Activated CD8-positive, alpha-beta memory T cell treated with anti-CD3 and anti-CD28 coated beads, Interleukin-2, amount 50 U/mL, for 24 hours (primary cell): ENCODE results near the gene ZNF689.
"Not testable (repeated sequence)": the region's sequence is repeated elsewhere in the genome, so short reads cannot be mapped to it uniquely, and the experiment has no call there.

Source experiments
- DNase-seq: peaks from one replicate; pipeline ENCODE4 v3.0.0-alpha.2; 2020; ENCODE audit errors: extremely low read depth

ZNF689 gene

DNA sequence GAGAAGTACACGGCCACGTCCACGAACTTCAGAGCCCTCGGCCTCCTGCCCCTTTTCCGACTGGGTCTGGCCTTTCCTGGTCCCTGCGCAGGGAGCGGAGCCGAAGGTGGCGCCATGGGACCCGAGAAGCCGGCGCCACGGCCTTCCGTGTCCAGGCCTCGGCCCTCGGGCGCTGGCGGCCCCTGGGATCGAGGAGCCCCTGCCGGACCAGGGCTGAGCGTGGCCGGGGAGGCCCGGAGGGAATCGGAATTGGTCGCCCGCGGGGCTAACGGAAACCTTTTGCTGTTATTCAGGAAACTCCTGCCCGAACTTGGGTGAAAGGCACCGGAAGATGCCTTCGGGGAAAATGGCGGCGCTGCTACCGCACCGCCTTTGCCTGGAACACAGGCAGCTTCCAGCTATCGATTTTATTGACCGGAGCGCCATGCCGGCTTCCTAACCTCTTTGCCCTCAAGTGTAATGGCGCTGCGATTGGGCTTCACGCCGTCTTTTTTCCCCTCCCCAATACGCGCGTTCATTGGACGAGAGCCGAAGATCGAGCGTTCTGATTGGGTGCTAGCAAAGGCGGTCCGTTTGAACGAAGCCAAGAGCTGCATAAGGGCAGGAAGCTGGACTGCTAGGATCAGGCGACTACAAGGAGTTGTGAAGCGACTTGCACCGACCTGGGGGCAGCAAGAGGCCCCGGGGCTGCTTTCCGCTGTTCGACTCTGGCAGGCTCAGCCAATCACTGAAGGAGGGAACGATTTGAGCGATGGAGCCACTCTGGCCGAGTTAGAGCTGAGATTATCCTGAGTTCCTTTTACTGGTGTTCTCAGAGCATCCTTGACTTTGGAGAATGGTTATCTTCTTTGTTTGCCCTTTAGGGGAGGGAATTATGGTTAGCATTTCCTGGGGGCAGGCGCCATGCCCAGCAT lies at the start of gene ZNF689:
TSS of gene ZNF689 (minus strand) at position 464 of the 914 bp plus-strand sequence. CDS start at position 116, 348 bp downstream.
- peak; percentile 85 for DNase-seq

DNA sequence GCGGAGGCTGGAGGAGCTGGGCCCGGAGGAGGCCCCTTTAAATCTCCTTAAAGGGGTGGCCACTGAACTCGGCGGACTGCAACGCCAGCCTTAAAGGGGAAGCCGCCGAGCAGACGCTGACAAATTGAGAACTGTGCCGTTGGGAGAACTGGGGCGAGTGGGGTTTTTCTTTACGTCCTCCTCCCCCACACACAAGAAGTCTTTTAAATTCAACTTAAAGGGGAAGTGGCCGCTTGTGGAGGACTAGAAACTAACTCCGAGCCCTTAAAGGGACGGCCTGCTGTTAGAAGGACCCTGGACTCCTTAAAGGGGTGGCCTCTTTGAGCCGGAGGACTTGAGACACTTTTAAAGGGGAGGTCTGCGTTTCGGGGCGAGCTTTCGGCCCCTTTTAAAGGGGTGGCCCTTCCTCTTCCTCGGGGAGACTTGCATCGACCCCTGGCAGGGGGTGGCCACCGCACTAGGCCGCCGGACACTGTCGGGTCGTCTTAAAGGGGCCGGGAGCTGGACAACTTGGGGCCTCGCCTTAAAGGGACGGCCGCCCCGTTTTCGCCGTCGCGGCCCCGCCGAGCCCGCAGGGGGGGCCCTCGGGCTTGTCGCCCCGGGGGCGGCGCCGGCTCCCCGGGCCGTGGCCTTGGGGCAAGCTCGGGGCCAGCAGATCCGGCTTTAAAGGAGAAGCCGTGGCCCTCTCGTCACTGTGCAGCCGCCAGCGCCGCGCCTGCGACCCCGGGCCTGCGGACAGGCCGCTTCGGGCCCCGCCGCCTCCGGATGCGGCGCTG lies 48.7 kb upstream of the ZNF689 start:
- DNase-seq: peak; percentile 83

DNA sequence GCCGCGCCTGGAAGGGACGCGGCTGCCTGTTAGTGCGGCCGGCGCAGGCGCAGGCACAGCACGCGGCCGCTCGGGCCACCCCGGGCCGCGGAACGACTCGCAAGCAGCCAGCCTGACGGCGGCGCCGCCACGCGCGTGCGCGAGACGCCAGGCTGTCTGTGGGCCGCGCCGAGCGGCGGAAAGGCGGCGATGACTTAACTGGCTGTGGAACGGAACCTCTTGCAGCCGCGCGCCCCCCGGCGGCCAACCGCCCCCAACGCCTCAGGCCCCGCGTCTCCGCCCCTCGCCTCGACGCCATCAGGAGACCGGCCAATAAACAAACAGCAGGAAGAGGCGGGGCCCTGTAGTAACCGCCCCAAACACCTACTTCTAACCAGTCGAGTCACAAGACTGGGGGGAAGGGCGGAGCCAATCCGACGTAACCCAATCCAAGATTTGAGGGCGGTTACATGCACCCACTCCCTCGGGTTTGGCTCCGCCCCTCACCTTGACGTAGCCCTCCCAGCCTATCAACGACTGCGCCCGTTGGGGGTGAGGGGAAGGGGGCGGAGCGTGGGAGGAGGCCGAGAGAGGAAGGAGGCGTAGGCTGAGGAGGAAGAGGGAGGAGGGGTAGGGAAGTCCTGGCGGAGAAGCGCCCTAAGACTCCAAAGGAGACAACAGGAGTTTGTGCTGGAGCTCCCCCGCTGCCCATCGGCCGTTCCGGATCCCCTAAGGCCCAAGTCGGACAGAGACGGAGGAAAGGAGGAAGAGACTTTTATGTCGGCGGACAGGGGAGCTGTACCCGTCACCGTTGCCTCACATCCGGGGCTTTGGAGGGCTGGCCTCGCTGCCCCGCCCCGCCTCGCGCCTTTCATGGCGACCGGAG lies 47.9 kb upstream of the ZNF689 start, which contains the start of gene FBRS:
TSS of gene FBRS (plus strand) at position 566 of the 865 bp plus-strand sequence. CDS start 1,088 bp downstream, outside the sequence.
- DNase-seq: peak; percentile 100

DNA sequence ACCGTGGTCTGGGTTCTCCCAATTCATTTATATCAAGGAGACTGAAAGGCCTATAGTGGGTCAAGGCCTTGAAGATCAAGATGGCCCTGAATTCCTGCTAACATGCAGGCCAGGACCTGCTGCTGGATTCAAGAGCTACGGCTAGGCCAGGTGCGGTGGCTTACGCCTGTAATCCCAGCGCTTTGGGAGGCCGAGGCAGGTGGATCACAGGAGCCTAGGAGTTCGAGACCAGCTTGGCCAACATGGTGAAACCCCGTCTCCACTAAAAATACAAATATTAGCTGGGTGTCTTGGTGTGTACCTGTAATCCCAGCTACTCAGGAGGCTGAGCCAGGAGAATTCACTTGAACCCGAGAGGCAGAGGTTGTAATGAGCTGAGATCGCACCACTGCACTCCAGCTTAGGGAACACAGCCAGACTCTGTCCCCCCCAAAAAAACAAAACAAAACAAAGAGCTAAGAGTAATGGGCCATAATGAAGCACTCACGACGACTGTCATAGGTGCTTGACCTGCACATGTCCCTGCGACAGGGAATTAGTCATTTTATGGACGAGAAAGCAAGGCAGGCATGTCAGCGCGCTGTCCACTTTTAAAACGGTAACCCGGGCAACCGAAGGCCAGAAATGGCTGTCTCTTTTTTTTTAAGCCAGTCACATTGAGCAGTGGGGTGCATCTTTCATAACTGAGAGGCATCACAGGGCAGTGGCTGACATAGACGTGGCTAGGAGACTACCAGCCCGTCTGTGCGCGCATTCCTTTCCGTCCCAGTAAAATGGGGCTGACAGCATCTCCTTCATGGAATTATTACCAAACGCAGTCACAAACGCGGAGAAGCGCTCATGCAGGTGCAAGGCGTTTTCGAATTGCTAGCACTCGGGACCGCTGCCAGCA lies 47.0 kb upstream of the ZNF689 start:
- DNase-seq: no peak

DNA sequence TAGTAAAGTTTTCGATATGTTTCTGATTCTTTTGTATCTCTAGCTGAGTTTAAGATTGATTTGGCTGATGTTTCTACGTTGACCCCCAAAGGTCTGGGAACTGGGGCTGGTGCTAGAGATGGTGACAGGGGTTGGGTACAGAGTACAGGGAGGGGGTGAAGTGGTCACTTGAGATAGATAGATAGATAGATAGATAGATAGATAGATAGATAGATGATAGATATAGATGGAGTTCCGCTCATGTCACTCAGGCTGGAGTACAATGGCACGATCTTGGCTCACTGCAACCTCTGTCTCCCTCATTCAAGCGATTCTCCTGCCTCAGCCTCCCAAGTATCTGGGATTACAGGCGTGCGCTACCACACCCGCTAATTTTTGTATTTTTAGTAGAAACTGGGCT lies 46.2 kb upstream of the ZNF689 start:
- no peak for DNase-seq

DNA sequence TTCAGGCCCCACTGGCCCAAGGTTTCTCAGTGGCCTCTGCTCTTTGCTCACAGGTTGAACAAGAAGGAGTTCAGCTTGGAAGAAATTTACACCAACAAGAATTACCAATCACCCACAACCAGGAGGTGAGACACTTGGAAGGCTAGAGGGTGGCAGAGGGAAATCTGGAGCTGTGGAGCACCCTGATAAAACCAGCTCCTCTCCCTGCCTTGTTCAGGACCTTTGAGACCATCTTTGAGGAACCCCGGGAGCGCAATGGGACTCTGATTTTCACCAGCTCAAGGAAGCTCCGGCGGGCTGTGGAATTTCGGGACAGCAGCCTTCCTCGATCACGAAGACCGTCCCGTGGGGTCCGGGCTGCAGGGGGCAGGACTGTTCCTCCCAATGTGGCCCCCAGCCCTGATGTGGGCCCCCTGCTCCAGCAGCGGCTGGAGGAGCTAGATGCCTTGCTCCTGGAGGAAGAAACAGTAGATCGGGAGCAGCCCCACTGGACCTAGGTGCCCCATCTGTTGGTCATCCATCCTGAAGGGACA lies 45.7 kb upstream of the ZNF689 start:
- no peak for DNase-seq

DNA sequence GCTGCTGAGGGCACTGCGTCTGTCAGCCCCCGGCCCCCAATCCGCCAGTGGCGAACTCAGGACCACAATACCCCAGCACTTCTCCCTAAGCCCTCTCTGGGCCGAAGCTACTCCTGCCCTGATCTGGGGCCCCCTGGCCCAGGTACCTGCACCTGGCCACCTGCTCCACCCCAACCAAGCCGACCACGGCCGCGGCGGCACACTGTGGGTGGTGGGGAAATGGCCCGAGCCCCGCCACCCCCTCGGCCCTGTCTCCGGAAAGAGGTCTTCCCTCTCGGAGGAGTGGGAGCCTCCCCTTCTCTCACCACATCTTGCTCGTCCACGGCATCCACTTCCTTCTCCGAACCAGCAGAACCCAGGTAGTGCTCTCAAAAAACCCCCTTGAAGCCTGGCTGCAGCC lies 44.7 kb upstream of the ZNF689 start:
- no peak for DNase-seq

DNA sequence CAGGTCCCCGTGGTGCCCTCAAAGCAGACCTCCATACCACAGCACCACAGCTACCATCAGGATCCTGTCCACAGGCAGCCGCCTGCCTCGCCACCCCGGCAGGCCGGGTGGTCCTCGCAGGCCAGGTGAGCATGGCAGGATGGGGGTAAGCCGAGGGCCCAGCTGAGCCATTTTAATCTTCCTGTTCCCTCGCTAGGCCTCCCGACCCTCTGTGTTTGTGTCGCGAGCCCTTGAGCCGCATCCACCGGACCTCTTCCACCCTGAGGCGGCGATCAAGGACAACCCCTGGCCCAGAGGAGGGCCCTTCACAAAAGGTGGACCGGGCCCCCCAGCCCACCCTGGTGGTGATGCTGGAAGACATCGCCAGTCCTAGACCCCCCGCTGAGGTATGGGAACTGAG lies 42.5 kb upstream of the ZNF689 start:
- DNase-seq: no peak

DNA sequence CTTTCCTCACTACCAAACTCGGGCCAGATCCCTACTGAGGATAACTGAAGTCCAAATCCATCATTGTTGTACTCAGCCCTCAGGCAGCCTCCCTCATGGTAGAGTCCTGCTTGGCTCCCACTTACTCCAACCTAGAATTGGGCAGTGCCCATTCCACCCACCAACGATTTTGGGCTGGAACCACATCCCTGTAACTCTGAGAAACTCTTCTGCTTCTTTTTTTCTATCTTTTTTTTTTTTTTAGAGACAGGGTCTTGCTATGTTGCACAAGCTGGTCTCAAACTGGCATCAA lies 41.8 kb upstream of the ZNF689 start:
- no peak for DNase-seq

DNA sequence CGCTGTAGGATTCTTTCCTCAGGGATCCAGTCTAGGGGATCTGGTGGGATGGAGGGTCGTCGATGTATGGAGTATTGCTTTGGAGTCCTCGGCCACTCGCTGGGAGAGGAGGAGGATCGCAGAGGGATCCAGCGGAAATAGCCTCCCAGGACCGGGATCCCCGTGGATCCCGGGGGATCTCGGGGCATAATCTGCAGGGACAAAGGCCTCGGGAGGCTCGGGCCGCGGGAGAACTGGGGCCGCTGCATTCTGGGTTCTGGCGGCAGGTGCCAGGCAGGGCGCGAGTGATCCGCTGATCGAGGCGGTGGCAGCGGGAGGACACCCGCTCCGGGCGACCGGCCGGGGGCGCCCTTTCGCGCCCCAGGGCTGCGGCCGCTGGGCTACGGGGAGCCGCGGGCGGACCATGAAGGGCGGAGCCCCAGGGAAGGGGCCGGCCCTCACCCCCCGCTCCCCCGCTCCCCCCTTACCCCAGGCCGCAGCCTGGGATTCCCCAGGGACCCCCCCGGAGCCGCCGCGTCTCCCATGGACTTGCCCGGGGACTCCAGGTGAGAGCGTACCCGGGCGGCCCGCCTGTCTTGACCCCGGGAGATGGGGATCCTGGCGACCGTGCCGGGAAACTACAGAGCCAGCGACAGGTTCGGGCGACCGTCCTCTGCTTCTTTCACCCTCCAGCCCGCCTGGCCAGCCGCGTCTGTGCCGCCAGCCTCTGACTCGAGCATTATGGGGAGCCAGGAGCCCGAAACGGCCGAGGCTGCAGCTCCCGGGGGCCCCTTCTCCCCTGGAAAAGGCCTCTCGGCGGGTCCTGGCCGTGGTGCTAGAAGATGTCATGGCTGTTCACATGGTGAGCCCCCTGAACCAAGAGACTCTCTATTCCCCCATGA lies 41.2 kb upstream of the ZNF689 start:
- DNase-seq: no peak

DNA sequence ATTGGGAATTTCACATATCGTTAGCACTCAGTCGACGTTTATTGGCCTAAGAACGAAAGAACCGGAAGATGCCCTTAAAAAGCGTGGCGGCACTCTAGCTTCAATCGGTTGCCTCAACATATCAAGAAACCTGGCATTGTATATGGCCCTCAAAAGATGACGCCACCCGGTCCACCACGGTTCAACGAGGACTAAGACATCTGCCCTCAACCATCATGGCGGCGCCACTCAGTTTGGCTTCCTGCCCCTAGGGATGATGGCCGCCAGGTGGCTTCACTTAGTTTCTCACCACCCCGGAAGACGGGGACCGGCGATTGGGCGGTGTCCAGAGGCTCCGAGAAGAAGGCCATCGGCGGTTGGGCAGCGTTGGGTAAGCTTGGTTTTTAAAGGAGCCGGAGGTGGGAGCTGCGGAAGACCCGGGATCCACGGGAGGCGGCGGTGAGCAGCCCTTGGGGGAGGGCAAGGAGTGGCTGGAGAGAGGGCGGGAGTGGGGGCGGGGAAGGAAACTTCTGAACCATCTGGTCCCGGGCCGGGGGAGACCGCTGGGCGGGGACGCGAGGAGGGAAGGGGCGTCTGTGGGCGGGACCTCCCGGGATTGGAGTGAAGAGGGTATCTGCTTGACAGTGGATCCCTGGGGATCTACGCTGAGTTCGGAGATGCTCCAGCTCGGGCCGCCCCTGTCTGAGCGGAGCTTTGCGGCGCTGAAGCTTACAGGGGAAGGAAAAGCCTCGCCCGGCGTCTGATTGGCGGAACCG lies 40.4 kb upstream of the ZNF689 start, which contains the start of gene PRR14:
TSS of gene PRR14 (plus strand) at position 592 of the 755 bp plus-strand sequence. CDS start 686 bp downstream, outside the sequence.
- peak; percentile 98 for DNase-seq

DNA sequence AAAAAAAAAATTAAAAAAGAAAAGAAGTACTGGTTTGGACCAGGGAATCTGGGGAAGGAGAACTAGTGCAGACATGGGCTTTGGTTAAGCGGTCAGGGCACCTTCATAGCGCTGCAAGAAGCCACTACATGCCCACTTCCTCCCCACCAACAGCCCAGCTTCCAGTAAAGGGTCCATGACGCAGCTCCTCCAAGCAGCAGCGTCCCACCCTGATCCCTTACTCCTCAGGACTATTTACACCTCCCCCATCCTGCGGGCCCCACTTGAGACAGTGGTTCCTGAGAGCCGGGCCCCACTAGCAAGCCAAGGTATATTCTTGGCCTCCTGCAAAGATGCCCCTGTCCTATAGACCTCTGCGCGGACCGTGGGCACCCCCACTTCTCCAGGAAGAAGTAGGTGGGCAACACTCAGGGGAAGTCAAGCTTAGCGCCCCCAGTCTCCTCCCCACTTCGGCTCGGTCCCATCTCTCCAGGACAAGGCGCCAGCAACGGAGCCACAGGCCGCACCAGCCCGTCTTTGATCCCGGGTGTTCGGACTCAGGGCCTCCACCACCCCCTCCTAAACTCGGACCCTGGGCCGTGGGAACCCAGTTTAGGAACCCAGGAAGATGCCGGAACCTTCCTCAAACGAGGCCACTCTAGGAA lies 39.7 kb upstream of the ZNF689 start:
- no peak for DNase-seq

DNA sequence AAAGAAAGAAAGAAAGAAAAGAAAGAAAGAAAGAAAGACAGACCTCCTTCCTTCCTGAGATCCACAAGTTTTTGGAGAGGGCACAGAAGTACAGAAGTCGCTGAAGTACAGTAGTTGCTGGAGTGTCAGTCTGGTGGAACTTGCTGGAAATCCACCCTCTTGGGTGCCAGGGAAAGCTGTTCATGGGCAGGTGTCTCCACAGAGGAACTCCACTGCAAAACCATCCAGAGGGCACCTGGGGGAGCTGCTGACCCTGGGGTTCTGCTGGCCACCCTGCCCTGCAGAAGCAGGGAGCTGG lies 37.0 kb upstream of the ZNF689 start:
- no peak for DNase-seq

DNA sequence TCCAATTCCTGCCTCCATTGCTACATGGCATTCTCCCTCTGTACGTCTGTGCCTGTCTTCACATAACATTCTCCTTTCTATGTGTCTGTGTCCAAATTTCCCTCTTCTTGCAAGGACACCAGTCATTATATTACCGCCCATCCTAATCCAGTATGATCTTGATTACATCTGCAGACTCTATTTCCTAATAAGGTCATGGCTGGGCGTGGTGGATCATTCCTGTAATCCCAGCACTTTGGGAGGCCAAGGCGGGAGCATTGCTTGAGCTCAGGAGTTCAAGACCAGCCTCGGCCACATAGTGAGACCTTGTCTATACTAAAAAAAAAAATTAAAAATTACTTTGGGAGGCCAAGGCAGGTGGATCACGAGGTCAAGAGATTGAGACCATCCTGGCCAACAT lies 35.5 kb upstream of the ZNF689 start:
- no peak for DNase-seq

DNA sequence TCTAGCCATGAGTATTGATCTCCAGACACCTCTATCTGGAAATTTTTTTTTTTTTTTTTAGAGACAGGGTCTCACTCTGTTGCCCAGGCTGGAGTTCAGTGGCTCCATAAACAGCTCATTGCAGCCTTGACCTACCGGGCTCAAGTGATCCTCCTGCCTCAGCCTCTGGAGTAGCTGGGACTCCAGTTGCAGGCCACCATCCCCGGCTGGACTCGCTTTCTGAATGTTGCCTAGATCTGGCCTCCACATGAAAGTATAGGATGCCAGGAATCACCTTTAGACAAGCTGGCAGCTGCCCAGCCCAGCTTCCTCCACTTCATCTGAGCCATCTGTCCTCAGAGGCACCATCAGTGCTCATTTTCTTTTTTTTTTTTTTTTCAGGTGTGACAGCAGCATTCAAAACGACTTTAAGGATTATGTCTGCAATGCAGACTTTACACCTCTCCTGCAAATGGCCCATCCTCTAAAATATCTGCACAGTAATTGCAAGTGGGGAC lies 34.2 kb upstream of the ZNF689 start:
- DNase-seq: no peak

DNA sequence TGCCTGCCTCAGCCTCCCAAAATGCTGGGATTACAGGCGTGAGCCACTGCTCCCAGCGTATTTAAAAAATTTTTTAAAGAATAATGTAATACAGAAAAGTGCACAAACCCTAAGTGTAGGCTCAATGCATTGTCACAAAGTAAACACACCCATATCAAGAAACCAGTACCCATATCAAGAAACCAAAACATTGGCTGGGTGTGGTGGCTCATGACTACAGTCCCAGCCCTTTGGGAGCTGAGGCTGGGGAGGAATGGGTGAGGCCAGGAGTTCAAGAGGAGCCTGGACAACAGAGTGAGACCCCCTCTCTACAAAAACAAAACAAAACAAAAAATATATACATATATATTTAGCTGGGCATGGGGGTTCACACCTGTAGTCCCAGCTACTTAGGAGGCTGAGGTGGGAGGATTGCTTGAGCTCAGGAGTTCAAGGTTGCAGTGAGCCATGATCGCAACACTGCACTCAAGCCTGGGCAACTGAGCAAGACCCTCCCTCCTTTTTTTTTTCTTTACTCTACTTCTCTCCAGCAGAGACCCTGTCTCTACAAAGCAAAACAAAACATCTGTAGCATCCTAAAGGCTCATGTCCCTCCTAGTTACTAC lies 31.3 kb upstream of the ZNF689 start:
- DNase-seq: no peak

DNA sequence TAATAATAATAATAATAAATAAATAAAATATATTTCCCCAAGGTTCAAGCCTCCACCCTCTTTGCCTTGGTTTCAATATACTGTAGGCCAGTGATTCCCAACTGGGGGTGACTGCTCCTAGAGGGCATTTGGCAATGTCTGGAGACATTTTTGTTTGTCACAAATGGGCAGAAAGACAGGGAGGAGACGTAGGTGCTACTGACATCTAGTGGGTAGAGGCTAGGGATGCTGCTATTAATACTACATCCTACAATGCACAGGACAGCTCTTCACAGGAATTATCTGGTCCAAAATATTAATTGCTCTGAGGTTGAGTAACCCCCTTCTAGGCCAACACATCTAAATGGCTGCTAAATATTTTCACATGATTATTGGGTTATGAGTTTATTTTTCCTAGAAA lies 27.8 kb upstream of the ZNF689 start:
- no peak for DNase-seq

DNA sequence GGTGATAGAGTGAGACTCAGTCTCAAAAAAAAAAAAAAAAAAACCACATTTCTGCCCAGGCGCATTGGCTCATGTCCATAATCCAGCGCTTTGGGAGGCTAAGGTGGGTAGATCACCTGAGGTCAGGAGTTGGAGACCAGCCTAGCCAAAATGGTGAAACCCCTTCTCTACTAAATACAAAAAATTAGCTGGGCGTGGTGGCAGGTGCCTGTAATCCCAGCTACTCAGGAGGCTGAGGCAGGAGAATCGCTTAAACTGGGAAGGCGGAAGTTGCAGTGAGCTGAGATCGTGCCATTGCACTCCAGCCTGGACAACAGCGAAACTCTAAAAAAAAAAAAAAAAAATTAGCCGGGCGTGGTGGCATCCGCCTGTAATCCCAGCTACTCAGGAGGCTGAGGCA lies 26.9 kb upstream of the ZNF689 start:
- DNase-seq: not testable (repeated sequence)
